HG03095 (cell line): ENCODE data around the gene SORT1.

Experiments used
- ATAC-seq: cut with Tn5 transposase; IDR thresholded peaks from one replicate; pipeline ENCODE4 v1.9.1; 2021; ENCODE audit warnings: moderate library complexity; ENCODE audit not compliant: unreplicated experiment

The SORT1 gene

GRCh38 chr1:109263597-109264378, 133.9 kb downstream of the SORT1 start:
- peak; percentile 83 for ATAC-seq

- no peak for ATAC-seq
Observed at GRCh38 chr1:109263234-109263596, 134.5 kb downstream of the SORT1 start.

DNA sequence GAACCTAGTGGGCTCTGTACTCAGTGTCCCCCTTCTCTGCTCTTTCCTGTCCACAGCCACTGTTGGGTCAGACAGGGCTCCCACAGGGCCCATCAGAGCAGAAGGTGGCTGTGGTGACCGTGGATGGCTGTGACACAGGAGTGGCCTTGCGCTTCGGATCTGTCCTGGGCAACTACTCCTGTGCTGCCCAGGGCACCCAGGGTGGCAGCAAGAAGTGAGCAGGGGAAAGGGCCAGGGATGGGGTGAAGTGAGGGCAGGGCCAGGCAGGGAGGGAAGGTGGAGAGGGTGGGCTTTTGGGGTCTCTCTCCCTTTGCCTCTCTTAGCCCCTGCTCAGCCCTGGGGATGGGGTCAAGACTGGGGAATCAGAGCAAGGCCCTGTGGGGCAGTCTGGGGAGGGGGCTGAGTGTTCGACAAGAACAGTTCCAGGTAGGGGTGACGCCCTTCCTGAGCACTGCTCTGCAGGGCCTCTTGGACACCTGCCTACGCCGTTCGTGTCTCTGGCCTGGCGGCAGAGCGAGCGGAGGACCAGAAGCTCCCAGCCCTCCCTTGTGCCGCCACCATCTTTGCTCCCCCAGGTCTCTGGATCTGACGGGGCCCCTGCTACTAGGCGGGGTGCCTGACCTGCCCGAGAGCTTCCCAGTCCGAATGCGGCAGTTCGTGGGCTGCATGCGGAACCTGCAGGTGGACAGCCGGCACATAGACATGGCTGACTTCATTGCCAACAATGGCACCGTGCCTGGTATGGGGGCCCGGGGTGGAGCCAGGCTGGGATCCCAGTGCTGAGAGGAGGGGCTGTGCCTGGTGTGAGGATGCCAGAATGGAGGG, 135.3 kb downstream of the SORT1 start:
- ATAC-seq = no peak

DNA sequence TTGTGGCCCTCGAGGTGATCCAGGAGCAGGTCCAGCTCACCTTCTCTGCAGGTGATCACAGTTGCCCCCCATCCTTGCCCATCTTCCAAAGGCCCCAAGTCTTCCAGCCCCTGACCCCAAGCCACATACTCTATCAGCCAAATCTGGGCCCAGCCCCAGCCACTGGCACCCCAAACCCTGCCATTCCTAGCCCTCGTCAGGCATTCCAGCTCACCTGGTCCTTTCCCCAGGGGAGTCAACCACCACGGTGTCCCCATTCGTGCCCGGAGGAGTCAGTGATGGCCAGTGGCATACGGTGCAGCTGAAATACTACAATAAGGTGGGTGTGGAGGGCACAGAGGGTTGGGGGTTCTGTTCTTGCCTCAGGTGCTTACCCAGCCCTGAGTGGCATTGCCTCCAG, 136.1 kb downstream of the SORT1 start:
- ATAC-seq = no peak

GRCh38 chr1:109261006-109261405, 136.7 kb downstream of the SORT1 start:
- no peak for ATAC-seq

DNA sequence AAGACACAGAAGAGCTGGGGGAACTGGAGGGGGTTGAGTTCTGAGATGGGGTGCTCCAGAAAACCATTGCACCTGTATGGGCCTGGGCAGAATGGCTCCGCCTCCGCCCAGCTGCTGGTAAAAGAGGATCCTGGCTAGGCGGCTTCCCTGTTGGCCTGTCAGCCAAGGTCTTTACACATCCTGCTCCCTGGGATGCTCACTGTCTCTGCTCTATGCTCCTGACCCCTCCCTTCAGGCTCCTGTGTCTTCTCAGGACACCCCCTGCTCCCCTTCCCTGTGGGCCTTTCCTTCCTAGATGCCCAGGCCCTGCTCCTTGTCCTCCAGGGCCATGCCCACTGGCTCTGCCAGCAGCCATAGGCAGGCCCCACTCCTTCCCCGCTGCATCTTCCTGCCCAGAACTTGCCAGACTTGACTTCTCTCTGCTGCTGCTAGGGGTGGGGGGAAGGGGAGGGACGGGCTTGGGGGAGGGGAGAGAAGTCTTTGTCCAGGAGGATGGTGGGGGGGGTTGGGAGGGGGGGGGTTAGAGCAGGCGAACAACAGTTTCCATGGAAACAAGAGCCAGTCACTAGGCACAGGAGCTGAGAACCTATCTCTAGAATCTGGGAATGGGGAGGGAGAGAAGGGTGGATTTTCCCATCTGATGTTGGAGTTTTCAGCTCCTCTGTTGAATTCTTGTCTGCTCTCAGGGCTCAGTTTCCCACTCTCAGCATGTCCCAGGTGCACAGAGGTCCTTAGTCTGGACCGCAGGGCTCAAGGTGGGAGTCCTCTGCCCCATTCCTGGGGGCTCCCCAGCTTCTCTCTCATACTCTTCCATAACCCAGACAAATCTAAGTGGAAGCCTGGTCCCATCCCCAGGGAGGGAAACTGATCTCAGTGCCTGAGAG, 137.8 kb downstream of the SORT1 start:
- ATAC-seq = no peak
